HUES64 (cell line): ENCODE data around the gene TNIP1.
A peak's percentile ranks its signal among the peaks of the same experiment; 100 is the strongest.

Experiments used
- H3K27ac ChIP-seq: 2 replicates; pipeline ENCODE4 v1.7.0; 2013; ENCODE audit warnings: low read depth, low read length, inconsistent platforms
- H3K27me3 ChIP-seq: 2 replicates; pipeline ENCODE4 v1.6.1; 2013; ENCODE audit warnings: mild to moderate bottlenecking, low read length; ENCODE audit not compliant: insufficient read depth
- H3K36me3 ChIP-seq: 2 replicates; pipeline ENCODE4 v1.6.1; 2013; ENCODE audit warnings: mild to moderate bottlenecking, low read length; ENCODE audit not compliant: insufficient read depth
- H3K4me1 ChIP-seq: 2 replicates; pipeline ENCODE4 v1.6.1; 2013; ENCODE audit warnings: mild to moderate bottlenecking, low read length, moderate library complexity; ENCODE audit not compliant: insufficient read depth
- H3K4me3 ChIP-seq: 2 replicates; pipeline ENCODE4 v1.5.1; 2013; ENCODE audit warnings: mild to moderate bottlenecking, low read length, moderate library complexity
- H3K9ac ChIP-seq: 2 replicates; pipeline ENCODE4 v1.6.1; 2013; ENCODE audit warnings: mild to moderate bottlenecking, low read depth, low read length
- H3K9me3 ChIP-seq: 2 replicates; pipeline ENCODE4 v1.6.1; 2013; ENCODE audit warnings: low read depth, low read length; ENCODE audit not compliant: insufficient read depth
- WGBS: fragments of 150-250, 120-280 bp; methylation state at CpG from one replicate; pipeline ENCODE4 v1.1.7; 2013; ENCODE audit warnings: missing lambda C conversion rate; 5-methylcytosine and 5-hydroxymethylcytosine counted together

Gene TNIP1

DNA sequence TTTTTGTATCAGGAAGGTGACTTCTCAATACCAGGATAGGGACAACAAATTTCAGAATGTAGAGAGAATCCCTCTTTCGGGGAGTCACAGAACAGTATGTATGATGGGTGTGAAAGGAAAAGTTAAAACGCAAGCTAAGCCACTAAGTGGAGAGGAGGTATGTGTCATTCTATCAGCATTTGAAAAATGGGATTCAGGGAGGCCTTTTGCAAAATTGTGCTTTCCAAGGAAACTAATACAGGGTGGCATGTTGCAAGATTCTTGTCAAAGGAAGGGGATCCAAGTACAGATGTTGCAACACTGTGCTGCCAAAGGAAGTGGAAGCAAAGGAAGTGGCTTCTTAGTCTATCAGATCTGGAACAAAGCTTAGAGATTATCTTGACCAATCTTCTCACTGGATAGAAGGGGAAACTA lies 12.6 kb upstream of the TNIP1 start:
- Histone ChIP-seq H3K4me3 (no peak overlapping the region), H3K27ac (no peak overlapping the region)
- WGBS = 59% methylated on average over 2 of the region's 2 CpGs

DNA sequence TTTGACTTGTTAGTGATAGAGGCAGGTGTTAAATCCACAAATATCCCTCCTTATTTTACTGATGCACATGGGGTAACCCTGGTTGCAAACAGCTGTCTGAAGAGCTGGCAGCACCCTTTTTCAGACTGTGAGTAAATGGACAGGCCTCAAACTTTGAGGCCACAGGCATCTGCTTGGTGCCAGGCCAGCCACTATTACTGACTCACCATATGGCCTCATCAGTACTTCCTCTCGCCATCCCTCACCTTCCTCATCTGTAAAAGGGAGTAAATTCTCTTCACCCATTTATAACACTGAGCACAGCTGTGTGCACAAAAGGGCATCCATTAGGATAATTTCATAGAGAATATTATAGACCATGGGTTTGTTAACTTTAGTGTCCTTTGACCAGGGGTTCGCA lies 11.9 kb upstream of the TNIP1 start:
- Histone ChIP-seq H3K36me3 (no peaks in the 10 kb centered on the region), H3K27me3 (no peaks in the 10 kb centered on the region), H3K9ac (no peak overlapping the region), H3K27ac (no peak overlapping the region), H3K9me3 (no peaks in the 10 kb centered on the region), H3K4me3 (no peak overlapping the region), H3K4me1 (peaks cover 27% of the 10 kb centered on the region)
- 89% methylated on average over 2 of the region's 2 CpGs for WGBS

More for the DNA sequence above, 12.6 kb upstream of the TNIP1 start:
- Histone ChIP-seq H3K9ac (no peak overlapping the region), H3K27me3 (no peaks in the 10 kb centered on the region), H3K4me1 (peaks cover 27% of the 10 kb centered on the region), H3K9me3 (no peaks in the 10 kb centered on the region), H3K36me3 (no peaks in the 10 kb centered on the region)

DNA sequence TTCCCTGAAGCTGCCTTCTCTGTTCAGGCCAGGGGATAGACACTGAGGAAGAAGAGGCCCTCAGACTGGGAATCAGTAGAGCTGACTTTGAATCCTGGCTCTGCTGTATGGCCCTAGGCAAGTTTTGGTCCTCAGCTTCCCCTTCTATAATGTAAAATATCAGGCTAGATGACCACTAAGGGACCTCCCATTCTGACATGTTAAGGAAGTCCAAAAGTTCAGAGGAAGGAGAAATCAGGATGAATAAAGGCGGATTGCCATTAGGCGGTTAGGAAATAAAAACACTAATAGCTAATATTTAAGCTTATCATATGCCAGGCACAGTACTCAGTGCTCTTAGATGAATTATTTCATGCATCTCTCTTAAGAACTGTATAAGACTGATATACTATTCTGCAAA lies 8.9 kb upstream of the TNIP1 start:
- H3K9me3 ChIP-seq = no peaks in the 10 kb centered on the region
- no peak overlapping the region for H3K9ac ChIP-seq
- WGBS = 54% methylated on average over 2 of the region's 2 CpGs
- H3K27ac ChIP-seq = no peak overlapping the region
- no peaks in the 10 kb centered on the region for H3K27me3 ChIP-seq
- H3K4me3 ChIP-seq = no peak overlapping the region
- peaks cover 15% of the 10 kb centered on the region; the same call in 1 of the 2 replicates for H3K4me1 ChIP-seq
- H3K36me3 ChIP-seq = no peaks in the 10 kb centered on the region

DNA sequence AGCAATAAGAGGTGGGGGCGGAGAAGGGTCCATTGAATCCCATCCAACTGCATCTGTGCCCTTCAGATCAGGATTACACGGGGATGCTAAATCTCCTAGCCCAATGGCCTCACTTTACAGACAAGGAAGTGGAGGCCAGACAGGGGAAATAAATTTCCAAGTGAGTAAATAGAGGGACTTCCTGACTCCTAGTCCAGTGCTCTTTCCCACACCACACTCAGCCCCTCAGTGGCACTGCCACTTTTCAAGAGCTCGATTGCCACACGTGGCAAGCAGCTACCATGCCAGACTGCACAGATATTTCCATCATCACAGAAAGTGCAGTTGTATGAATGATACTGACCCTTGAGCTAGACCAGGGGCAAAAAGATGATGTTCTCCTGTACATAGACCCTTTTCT lies 8.2 kb upstream of the TNIP1 start:
- Histone ChIP-seq H3K9me3 (no peaks in the 10 kb centered on the region), H3K4me1 (peaks cover 8% of the 10 kb centered on the region; the same call in 1 of the 2 replicates), H3K27me3 (no peaks in the 10 kb centered on the region), H3K27ac (no peak overlapping the region), H3K9ac (no peak overlapping the region), H3K4me3 (no peak overlapping the region), H3K36me3 (no peaks in the 10 kb centered on the region)
- 98% methylated on average over 4 of the region's 4 CpGs for WGBS

DNA sequence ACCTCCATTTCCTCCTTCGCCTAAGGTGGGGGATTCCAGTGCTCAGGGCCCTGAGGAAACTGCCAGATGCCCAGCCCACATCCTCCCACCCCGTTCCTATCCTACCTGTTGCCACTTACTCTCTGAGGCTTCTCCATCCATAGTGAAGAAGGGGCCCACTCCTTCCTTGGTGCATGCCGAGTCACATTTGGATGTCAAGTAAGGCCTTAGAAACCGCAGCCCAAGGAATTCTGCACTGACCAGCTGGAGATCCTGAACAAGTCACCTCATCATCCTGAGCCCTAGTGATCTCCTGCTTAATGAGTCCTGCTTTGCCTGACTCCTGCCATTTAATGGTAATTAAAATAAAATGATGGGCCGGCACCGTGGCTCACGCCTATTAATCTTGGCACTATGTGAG lies 6.7 kb upstream of the TNIP1 start:
- H3K27ac ChIP-seq = no peak overlapping the region
- H3K4me1 ChIP-seq = no peaks in the 10 kb centered on the region
- no peaks in the 10 kb centered on the region for H3K36me3 ChIP-seq
- no peak overlapping the region for H3K4me3 ChIP-seq
- H3K27me3 ChIP-seq = no peaks in the 10 kb centered on the region
- 92% methylated on average over 7 of the region's 7 CpGs for WGBS
- H3K9me3 ChIP-seq = no peaks in the 10 kb centered on the region
- no peak overlapping the region for H3K9ac ChIP-seq

DNA sequence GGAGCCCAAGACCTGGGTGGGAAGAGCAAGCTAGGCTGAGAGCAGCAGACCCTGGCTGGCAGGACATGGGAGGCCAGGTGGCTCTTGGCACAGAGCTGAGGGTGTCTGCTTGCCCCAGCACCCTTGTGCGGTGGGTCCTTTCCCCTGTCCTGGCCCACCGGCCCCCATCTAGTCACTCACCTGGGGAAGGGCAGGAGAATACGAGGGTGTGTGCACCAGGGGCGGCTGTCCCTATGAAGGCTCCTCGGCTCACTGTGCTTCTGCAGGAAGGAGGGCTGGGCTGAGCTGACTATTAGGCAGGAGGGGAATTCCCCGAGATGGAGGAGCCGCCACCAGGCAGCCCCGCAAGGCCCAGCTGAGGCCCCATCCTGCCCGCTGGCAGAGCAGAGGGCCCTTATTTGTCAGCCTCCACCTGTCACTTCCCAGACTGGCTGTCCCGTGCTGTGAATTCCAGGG lies 6.1 kb upstream of the TNIP1 start:
- Histone ChIP-seq H3K36me3 (no peaks in the 10 kb centered on the region), H3K9me3 (no peaks in the 10 kb centered on the region), H3K9ac (no peak overlapping the region), H3K4me1 (peaks cover 2% of the 10 kb centered on the region; the same call in 1 of the 2 replicates), H3K4me3 (no peak overlapping the region), H3K27ac (no peak overlapping the region), H3K27me3 (no peaks in the 10 kb centered on the region)
- 79% methylated on average over 10 of the region's 10 CpGs for WGBS

DNA sequence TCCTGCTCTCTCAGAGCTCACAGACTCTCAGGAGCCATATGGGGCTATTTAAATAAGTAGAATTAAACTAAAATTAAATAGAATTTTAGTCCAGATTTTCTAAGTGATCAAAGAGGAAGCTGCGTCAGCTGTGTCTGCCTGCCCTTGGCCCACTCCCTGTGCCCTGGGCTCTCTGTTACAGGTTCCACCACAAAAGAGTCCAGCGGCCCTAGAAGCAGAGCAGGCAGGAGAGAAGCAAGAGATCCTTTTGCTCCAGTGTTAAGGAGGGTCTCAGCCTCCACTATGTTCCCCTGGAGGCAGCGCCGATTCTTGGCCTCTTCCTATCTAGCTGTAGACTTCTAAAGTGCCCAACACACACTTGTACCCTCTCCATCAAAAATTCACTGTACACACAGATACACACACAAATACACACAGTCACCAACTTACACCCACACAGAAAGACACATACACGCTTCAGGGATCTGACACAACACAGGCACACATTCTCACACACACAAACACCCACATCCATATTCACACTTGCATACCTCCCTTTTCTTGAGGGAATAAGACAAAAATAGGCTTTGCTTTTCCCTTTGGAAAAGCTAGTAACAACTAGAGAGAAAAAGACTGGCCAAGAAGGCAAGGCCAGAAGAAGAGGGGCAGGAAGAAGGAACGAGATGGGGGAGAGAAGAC lies 5.5 kb upstream of the TNIP1 start:
- Histone ChIP-seq H3K9me3 (no peaks in the 10 kb centered on the region), H3K27ac (no peak overlapping the region), H3K9ac (no peak overlapping the region), H3K4me3 (no peak overlapping the region), H3K4me1 (peaks cover 8% of the 10 kb centered on the region; the same call in 1 of the 2 replicates), H3K27me3 (no peaks in the 10 kb centered on the region), H3K36me3 (no peaks in the 10 kb centered on the region)
- 83% methylated on average over 6 of the region's 6 CpGs for WGBS

DNA sequence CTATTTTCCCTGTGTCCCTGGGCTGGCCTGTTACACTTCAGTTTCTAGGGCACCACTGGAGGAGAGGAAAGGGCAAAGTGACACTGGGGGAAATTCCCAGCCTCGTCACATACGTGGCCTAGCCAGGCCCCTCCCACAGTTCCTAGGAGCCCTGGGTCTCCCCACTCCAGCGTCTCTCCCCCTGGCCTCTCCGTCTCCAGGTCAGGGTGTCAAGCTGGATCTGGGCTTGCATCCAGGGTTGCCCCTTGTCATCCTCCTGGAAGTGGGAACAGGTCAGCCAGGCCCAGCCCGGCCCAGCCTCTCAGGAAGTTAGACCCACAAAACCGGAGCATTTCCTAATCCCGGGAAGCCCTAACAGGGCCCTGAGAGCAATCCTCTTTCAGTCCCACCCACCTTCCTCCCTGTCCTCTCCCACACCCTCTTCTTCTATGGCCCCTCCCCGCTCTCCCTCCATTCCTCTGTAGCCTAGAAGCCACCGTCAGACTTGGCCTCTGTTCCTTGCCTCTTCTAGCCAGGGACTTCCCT lies 4.7 kb upstream of the TNIP1 start:
- no peaks in the 10 kb centered on the region for H3K36me3 ChIP-seq
- H3K9me3 ChIP-seq = no peaks in the 10 kb centered on the region
- H3K4me3 ChIP-seq = no peak overlapping the region
- H3K27me3 ChIP-seq = no peaks in the 10 kb centered on the region
- H3K27ac ChIP-seq = no peak overlapping the region
- H3K4me1 ChIP-seq = peaks cover 9% of the 10 kb centered on the region; the same call in 1 of the 2 replicates
- H3K9ac ChIP-seq = no peak overlapping the region
- 57% methylated on average over 9 of the region's 9 CpGs for WGBS

DNA sequence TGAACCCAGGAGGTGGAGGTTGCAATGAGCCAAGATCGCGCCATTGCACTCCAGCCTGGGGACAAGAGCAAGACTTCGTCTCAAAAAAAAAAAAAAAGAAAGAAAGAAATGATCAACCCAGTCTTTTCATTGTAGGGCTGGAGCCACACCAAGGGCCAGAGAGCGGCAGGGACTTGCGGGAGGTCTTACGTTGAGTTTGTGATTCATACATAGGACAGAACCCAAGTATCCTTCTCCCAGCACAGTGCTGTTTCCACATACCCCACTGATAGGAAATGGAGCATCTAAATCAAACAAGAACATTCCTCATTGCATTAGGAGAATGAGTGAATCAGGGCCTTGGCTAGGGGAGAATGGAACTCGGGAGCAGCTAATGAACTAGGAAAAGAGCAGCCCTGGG lies 3.5 kb upstream of the TNIP1 start:
- no peaks in the 10 kb centered on the region for H3K9me3 ChIP-seq
- no peak overlapping the region for H3K9ac ChIP-seq
- no peak overlapping the region for H3K4me3 ChIP-seq
- H3K27me3 ChIP-seq = peaks cover 2% of the 10 kb centered on the region; the same call in 1 of the 2 replicates
- H3K4me1 ChIP-seq = peaks cover 15% of the 10 kb centered on the region
- no peaks in the 10 kb centered on the region for H3K36me3 ChIP-seq
- WGBS = 94% methylated on average over 7 of the region's 7 CpGs
- H3K27ac ChIP-seq = no peak overlapping the region

DNA sequence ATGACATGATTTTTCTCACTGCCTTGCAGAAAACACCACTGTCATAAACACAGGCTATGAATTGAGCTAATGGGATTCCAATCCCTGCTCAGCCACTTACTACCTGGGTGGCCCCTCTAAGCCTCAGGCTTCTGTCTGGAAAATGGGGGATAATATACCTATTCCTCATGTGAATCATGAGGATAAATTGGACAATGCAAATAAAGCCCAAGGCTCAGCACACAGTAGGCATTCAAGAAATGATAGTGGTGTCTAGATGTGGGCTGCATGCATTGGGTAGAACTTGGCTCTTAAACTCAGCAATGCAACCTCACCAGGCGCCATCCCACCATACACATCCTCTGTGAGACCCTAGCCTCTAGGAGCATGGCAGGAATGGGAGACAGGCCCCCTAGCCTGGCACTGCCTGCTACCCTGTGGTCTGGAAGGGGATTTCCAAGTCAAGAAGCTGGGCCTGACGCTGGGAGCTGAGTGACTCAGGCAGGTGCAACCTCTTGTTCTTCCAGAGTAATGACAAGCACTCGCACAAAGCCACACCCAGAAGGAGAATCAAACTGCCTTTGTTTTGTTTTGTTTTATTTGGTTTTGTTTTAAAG lies 2.3 kb upstream of the TNIP1 start:
- Histone ChIP-seq H3K27me3 (peaks cover 2% of the 10 kb centered on the region; the same call in 1 of the 2 replicates), H3K4me3 (no peak overlapping the region), H3K36me3 (no peaks in the 10 kb centered on the region), H3K9me3 (no peaks in the 10 kb centered on the region), H3K9ac (no peak overlapping the region), H3K27ac (no peak overlapping the region), H3K4me1 (peaks cover 15% of the 10 kb centered on the region)
- 77% methylated on average over 3 of the region's 3 CpGs for WGBS

DNA sequence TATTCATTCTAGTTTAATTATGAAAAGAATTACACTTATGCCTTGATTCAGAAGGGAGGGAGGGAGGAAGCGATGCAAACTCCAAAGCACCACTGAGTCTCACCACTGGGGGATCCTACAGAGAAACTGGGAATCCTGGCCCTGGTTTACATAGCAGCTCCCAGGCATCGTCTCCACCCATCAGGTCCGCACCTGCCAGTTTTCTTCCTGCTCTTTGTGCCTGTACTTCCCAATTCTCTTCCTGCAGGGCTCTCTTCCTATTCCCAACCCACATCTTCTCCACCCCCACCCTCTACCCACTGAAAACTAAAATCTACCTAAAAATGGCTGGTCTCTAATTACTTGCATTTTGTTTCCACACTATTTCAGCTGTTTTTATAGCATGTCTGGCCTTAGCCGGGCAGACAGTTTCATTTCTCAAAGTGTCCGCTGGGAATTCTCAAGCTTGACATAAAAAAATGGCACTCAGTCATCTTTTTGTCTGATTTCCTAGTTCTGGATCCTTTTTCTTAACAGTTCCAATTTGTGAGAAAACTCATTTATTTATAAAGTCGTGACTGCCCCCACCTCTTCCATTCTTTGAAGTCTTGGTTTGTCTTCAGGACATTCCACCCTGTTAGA lies 1.6 kb upstream of the TNIP1 start:
- H3K9ac ChIP-seq = no peak overlapping the region
- H3K4me1 ChIP-seq = peaks cover 15% of the 10 kb centered on the region
- H3K4me3 ChIP-seq = peak overlapping the region; percentile 73; the same call in 1 of the 2 replicates
- H3K27me3 ChIP-seq = peaks cover 2% of the 10 kb centered on the region; the same call in 1 of the 2 replicates
- H3K27ac ChIP-seq = no peak overlapping the region
- H3K9me3 ChIP-seq = no peaks in the 10 kb centered on the region
- no peaks in the 10 kb centered on the region for H3K36me3 ChIP-seq
- 54% methylated on average over 6 of the region's 6 CpGs for WGBS
